NCI-H1930 (cell line): ENCODE results near the gene FOXO6.

Experiments
- DNase-seq, 2 experiments: peaks; one replicate each; lab custom pipeline; 2025; lab: John Stamatoyannopoulos, UW

Gene FOXO6

DNA sequence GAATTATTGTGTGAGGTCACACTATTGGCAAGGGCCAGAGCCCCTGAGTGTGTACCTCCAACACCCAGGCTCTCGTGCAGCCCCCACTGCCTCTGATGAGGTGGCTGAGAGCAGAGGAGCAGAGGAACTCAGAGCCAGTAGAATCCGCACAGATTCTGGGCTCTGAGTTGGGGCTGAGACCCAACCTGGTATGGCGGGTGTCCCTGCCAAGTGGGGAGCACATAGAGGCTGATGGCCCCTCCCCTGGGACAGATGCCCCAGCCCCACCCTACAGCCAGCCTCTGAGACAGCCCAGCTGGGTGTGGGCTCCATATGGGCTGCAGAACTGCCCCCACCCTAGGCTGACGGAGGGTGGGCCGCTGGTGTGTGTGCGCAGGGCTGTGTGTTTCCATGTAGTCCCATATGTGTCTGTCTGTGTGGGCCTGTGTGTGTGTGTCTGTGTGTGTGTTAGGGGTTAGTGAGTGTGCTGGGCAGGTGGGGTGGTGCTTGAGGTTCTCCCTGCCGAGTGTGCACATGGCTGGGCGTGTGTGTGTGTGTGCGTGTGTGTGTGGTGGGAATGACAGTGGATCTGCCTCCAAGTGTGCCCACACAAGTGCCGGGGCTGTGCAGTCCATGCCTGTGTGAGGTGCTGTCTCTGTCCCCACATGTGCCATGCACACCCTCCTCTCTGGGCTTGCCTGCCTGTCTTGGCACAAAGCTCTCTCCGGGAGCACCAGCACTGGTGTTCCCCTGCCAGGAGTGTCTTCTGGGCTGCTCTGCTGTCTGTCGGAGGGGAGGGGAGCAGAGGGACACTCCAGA is 24.4 kb downstream of the FOXO6 start:
- DNase-seq = no peak

DNA sequence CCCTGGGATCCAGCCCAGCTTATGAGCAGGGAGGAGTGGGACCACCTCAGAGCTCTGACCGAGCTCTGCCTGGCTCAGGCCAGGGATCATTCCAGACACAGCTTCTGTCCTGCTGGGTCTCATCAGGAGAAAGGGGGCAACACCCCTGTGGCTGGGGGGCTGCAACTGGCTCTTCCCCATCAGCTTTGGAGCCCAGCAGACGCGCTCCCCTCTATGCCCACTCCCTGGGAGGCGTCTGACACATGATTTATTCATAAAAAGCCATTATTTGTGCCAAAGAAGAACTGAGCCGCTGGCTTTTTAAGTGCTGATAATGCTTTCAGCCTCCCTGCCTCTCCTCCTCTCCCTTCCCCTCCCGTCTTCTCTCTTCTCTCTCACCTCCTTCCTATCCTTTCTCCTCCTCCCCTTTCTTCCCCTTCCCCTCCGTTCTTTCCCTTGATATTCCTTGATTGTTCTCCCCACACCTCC is 25.0 kb downstream of the FOXO6 start:
- no peak for DNase-seq

DNA sequence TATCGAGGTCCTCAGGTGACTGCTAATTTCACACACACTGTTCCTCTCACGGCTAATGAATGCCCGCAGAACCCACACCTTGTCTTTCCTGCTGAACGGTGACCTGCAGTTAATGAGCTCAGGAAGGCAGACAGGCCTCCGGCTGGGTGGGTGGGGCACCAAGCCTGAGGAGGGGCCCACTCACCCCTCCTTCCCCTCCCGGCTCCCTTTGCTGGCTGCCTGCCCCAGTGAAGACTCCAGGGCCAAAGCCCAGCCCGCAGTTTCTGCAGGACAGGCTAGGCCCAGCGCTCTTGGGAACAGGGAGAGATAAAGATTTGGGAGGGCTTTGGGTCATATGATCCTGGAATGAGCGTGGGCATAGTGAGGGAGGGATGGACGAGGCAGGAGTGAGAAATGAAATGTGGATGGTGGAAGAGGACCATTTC is 26.4 kb downstream of the FOXO6 start:
- no peak for DNase-seq

DNA sequence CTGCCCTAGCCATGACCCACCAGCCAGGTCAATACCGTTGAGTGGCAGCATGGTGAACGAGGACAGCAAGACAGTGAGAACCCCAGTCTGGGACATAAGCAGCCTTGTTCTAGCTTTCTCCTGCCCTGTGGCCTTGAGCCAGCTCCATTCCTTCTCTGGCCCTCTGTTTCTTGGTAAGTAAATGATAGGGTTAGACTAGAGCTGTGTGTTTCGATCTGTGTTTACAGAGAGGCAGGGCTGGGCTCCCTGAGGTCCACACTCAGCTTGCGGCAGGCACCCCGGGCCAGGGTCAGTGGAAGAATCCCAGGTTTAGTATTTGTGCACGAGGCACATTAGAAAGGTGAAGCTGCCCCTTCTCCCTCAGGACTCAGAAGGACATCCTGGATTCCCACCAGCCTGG is 27.3 kb downstream of the FOXO6 start:
- no peak for DNase-seq

DNA sequence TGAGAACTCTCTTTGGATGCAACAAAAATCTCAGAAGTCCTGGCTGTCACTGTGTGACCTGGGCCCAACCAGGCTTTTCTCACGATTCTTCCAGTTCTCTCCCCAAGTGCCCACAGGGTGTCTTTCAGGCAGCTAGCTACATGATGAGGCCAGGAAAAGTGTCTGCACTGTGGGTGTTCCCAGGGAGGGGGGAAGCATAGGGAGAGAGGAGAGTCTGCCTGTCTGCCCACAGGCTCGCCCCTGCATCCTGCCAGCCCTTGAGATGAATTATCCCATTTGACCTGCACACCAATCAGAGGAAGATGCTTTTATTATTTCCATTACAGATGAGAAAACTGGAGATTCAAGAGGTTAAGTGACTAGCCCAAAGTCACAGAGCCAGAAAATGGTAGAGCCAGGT is 27.8 kb downstream of the FOXO6 start:
- DNase-seq = no peak

DNA sequence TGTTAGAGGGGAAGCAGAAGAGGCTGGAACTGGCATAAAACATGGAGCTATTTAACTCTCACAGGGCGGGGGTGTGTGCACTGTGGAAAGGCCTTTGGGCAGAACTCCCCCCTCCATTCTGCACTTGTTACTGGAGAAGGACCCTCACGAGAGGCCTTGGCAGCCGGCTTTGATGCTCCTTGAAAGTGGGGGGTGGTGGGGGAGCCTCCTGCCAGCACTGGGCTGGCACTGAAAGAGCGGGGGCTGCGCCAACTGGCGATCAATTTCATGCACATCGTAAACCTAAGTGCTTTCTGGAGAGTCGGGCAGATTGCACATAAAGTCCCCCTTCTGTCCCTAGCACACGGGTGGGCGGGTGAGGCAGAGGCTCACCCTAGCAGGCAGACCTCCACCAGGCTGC is 28.9 kb downstream of the FOXO6 start:
- no peak for DNase-seq

DNA sequence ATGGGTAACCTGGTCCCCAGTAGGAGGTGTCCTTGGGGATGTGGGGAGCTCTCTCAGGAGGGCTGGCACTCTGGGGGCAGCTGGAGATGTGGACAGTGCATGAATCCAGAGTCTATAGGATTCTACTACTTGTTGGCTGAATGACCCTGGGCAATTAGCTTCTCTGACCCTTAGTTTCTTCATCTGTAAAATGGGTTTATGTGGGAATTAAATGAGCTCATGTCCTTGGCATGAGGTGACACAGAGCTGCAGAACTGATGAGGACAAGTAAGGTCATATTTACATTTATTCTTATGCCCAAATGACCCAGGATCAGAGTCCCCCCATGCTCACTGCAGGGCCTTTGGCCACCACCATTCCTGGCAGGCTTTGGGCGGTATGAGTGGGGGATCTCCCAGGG is 29.3 kb downstream of the FOXO6 start:
- no peak for DNase-seq

DNA sequence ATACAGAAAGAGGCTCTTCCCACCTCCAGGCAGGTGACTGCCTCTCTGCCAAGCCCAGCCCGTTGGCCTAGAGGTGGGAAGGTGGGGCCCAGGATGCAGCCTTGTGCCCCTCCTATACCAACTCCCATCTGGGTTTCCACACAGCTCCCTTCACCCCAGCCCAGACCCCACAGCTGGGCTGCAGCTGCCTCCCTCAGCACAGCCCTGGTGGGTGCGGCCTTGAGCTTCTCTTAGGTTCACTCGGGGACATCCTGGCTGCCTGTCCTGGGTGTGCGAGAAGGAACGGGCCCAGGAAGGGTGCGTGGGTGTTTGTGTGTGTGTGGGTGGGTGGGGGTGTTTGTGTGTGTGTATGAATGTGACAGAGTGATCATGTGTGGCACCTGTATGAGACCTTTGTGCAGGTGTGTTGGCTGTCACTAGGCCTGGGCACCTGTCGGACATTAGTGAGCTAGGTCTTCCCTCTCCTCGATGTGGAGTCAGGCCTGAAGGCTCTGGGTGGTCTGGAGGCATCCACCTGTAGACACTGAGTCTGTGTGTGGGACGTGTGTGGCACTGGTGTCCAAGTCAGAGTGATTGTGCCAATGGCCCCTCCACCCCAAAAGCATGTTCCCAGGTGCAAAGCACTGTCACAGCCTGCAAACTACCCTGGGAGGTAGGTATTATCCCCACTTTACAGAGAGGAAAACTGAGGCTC is 30.7 kb downstream of the FOXO6 start:
- no peak for DNase-seq

DNA sequence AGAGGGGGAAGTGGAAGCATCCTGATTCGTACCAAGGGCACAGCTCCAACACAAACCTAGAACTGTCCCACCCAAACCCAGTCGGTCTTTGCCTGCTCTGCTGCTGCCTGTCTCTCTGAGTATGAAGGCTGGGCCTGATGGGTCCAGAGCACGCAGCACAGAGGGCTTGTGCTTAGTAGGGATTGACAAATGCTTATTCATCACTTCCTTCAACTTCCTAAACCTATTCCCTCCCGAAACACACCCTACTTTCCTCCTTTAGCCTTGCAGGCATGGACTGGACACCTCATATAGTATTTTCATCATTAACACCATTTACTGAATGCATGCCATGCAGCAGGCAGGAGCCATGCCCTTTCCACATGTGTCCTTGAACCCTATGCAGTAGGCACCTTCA is 31.3 kb downstream of the FOXO6 start:
- no peak for DNase-seq

DNA sequence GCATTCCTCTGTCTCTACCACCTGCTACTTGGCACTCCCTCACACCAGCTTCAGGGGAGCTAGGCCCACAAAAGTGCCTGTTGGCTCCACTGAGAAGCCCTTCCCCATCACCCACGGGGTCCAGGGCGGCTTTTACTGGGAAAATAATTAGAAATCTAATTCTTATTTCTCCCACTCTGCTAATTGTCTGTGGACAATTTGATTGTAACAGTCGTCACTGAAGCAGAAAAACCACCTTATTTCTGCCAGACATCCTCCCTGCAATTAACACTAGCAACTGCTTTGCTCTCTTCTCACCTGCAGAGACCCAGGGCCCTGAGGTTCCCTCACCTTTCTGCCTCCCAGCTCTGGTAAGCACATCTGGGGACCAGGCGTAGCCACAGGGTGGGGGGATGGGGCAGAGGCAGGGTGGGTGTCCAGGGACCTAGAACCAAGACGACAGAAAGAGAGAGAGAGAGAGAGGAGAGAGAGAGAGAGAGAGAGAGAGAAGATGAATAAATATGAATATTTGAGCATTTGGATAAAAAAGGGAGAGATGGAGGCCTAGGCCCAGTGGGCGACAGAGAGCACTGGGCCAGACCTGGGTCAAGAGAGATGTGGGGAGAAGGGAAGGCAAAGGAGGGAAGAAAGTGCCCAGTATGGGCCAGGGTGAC is 32.6 kb downstream of the FOXO6 start:
- DNase-seq = no peak

DNA sequence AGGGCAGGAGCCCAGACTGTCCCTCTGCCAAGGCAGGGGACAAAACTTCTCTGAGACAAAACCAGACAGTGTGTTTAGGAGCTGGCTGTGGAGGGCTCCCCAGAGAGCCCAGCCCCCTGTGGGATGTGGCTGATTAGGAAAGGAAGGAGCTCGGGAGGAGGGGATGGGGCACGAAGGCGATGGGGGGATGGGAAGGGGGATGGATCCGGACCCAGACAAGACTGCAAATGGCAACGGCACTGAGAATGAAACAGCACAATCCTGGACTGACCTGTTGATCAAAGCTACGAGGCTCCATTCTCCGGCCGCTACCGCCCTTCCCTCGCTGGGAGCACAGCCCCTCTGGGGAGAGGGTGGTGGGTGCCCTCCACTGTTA is 33.1 kb downstream of the FOXO6 start:
- no peak for DNase-seq

DNA sequence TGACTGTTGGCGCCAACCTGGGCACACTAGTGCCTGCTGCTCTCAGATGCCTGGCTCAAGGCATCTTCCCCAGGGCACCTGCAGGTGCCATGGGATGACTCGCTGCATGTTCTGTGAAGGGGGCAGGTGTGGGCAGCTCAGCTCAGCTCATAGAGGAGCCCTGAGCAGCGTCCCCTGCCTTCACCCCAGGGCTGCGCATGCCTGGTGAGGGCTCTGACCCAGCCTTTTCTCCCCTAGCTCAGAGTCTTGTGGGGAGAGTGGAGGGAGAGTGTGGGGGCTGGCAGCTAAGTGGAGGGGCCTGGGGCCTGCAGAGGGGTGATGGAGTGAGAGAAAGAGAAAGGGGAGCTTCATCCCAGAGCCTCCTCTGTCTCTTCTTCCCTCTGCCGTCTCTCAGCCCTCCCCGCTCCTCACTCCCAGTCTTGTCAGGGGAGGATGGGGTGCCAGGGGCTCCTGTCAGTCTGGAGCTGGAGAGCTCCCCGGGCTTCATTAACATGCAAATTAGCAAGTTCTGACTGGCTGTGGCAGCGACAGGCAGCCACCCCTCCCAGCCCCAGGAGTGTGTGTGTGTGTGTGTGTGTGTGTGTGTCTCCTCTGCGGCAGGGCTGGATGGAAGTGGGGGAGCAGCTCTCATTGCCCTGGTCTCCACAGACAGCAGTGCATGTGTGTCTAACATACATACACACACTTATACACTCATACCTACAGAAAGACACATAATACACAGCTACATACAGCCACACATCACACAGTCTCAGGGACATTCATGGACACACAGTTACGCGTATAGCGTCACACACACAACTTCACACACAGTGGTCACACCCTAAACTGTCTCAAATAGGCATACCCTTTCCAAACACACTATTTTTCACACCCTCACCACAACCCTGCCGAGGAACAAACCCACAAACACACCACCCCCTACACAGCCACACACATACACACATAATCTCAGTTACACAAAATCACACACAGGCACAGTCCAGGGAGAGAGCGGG is 34.0 kb downstream of the FOXO6 start:
- no peak for DNase-seq

DNA sequence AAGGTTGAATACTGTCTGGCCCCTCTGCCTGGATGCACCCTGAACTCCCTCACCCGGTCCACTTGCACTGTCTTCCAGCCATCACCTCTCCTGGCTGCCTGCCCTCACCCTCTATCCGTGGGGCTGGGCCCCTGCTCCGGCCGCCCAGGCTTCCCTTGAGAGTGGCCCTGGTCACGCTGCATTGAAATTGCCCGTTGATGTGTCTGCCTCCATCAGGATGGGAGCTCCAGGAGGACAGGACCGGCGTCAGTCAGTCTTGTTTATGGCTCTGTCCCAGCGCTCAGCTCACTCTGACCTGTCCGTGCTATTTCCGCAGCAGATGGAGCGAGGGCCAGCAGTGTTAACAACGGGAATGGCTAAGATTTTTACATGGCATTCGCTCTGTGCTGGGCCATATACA is 34.9 kb downstream of the FOXO6 start:
- DNase-seq = no peak

DNA sequence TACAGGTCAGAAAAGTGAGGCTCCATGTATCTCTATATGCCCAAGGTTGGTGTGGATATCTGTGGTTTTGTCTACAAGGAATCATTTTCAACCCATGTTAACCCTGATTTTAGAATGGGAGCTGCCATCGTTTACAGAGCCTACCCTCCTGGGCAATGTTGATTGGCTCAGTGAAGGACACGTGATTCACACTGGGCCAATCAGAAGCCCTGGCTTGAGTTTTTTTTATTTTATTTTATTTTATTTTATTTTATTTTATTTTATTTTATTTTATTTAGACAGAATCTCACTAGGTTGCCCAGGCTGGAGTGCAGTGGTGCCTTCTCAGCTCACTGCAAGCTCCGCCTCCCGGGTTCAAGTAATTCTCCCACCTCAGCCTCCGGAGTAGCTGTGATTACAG is 35.8 kb downstream of the FOXO6 start:
- DNase-seq = no peak

DNA sequence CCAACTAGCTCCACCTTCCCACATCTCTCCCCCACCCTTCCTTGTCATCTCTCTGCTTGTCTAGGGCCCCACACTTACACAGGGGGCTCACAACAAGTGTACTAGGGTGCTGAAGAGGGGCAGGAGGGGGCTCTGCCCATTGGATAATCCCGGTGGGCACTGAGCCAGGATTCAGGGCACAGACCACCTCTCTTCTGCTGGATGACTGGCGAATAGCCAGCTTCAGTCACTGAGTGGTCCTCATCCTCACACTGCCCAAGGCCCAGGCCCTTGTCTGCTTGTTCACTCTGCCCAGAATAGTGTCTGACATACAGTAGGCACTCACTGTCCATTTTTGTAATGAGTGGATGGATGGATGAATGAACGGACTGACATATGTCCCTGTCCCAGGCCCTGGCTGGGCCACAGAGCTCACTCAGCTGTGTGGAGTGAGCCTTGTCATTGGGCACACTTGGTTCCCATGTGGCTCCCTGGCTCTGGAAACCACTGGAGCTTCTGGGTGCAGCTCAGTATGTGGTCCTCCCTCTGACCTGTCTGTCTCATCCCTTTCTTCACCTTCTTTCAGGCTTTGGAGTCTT is 36.6 kb downstream of the FOXO6 start:
- DNase-seq = no peak

DNA sequence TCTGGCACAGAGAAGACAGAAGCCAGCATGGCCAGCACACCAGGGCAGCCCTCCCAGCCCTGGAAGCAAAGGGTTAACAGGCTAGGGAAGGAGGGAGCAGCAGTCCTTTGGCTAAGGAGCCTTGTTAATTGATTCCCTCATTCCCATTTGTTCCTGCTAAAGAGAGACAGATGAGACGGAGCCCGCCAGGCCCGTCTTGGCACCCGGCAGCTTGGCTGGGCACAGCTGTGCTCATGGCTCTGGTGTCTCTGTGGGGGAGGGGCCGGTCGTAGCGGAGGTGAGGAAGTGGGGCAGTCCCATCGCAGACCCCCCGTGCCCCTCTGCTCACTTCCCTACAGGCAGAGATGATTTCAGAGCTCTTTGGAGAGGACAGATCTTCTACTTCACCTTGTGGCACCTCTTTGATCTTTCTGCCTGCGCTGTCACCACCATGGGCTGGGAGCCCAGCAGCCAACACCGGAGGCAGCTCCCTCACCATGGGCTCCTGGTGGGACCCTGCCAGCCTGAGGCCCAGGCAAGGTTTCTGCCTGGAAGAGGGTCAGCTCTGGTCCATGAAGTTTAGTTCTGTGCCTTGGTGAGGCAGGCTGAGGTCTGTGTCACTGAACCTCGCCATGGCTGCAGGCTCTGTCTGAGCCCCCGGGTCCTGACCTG is 38.0 kb downstream of the FOXO6 start:
- no peak for DNase-seq

DNA sequence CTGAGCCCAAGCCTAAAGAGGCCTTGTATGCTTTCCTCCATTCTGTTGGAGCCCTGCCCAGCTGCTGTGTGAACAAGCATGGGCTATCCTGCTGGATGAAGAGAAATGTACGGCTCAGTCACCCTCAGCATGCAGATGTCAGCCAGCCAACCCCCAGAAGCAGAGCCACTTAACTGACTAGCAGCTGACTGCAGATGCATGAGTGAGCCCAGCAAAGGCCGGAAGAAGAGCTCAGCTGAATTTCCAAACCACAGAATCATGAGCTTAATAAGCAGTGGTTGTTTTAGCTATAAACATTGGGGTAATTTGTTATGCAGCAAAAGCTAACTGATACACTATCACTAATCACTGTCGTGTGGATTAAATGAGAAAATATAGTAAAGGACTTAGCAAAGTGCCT is 39.0 kb downstream of the FOXO6 start:
- DNase-seq = no peak

DNA sequence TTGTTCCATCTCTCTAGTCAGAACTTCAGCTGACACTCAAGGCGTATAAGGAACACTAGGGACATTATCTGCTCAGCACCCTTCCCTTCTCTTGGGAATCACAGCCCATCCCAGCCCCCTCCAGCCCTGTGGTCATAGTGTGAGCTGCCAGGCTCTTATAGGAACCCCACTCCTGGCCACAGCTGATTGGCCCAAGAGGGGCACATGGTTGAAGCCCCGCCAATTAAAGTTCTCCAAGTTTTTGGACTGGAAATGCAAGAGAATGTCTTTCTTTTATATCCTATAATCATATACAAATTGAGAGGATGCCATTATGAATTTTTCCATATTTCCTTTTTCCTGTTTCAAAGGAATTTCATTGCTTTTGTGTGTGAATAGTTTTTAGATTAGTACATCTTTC is 40.7 kb downstream of the FOXO6 start:
- DNase-seq = no peak

DNA sequence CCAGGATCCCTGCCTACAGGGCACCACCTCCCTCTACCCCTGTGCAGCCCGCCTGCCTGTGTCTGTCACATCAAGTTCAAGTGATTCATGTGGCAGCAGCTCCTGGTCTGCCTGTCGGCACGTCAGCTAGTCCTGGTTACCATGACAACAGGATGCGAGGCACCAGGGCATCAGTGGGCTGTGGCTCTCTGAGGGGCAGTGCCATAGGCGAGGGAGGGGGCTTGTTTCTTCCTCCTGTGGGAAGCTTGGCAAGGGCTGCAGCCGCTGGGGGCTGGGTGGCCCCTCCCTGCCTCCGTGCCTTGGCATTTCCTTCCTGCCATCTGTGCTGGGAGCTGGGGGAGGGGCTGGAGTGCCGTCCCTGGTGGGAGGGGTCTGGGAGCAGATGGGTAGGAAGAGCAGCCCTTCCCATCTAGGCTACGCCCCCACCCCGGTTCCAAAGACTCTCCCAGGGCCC is 43.1 kb downstream of the FOXO6 start:
- DNase-seq = no peak

DNA sequence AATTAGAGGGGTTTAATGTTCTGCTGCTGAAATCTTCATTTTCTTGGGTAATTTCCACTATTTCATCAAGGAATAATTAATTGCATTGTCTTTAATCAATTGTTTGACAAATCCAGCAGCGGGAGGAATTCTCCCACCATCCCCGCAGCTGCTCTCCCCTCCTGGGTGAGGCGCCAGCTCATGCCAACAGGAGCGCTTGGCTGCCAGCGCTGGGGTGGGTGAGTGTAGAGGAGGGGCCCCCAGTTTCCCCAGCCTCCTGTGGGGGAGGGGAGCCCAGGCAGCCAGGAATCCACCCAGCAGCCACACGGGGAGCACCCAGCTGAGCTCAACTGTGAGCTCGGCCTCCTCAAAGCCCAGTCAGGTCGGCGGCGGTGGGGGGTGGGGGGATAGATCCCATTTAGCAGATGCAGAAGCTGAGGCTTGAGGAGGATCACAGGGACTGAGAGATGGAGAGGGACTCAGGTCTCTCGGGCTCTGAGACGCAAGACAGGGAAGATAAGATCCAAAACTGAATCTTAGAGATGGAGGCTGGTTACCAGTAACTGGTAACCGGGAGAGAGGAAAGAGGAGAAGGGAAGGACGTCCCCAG is 46.5 kb downstream of the FOXO6 start:
- DNase-seq = no peak

DNA sequence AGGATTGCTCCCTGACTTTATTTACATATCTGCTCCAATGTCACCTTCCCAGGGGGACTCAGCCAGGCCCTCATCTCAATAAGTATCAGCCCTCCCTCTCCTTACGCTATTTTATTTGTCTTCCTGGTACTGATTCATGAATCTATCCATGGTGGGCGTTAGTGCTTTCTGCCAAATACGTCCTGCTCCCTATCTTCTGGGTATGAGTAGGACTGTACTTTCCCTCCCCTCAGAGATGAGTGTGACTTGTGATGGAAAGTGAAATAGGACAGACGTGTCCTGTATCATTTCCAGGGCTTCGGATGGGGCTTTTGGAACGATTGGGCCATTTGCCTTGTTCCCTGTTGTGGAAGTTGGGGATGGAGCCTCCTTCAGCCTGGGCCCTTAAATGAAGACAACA is 47.5 kb downstream of the FOXO6 start:
- DNase-seq = no peak
